GM18867 (cell line): ENCODE results near the gene SORL1-AS1.
"Not testable (repeated sequence)": the region's sequence is repeated elsewhere in the genome, so short reads cannot be mapped to it uniquely, and the experiment has no call there.

Experiments used
- ATAC-seq: cut with Tn5 transposase; IDR thresholded peaks from one replicate; pipeline ENCODE4 v1.9.1; 2021; ENCODE audit warnings: mild to moderate bottlenecking, moderate library complexity; ENCODE audit not compliant: unreplicated experiment

Gene SORL1-AS1

DNA sequence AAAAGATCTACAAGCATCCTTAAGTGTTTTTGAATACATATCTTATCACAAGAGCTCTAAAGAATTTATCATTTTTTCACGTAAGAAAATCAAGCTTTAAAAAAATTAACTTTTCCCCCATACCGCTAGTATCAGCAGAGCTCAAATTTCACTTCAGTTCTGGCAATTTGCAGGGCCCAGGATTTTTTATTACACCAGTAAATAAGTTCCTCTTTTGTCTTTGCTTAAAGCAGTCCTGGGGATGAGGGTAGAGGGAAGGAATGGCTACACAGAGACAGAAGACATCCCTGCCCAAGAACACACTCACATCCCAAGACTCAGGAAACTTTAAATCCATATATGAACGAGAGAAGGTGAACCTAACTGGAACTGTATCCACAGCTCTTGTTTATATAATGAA lies 23.2 kb downstream of the SORL1-AS1 start:
- no peak for ATAC-seq

DNA sequence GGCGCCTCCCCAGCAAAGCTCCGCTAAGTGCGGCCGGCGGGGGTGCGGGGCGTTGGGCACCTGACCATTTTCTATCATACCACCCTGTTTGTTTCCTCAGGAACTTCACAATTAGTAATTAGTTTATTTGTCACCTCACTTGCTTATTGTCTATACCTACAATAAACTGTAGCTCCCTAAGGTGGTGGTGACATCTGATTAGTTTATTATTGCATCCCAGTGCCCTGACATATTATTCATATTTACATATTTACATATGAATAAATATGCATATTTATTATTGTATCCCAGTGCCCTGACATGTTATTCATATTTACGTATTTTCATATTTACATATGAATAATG lies 25.4 kb downstream of the SORL1-AS1 start:
- no peak for ATAC-seq

DNA sequence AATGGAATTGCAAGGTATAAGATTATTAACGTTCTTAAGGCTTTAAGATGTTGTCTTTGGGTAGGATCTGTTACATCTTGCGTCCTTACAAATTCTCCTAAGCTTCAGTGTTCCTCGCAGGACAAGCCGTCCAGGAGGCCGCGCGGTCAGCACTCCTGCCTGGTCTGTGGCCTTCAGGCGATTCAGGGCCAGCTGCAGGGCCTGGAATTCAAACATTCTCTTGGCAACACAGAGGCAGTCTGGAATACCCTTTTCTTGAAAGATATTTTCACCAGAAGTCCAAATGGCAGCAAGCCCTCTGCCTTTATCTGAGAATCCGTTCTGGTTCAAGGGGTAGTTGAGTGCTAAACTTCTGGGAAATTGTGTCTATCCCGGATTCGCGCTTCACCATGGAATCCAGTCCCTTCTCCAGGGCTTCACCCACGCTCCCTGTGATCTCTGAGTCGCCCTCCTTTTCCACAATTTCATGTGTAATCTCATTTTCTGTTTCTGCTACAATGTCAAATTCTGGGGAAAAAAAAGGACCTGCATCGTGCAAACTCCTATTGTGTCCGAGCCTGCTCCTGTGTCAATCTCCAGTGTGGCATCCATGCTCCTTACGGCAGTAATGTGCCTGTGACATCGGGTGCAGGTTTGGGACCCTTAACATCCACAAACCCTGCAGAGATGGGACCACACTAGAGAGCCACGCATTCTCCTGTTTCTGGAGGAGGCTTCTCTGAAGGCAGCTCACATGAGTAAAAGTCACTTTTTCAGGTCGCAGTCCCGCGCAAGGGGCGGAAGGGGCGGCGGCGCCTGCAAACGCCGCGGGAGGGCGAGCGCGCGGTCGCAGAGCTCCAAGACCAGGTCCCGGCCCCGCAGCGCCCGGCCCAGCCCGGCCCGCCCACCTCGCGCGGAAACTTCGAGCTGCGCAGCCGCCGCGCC lies 26.0 kb downstream of the SORL1-AS1 start:
- peak; percentile 59 for ATAC-seq

DNA sequence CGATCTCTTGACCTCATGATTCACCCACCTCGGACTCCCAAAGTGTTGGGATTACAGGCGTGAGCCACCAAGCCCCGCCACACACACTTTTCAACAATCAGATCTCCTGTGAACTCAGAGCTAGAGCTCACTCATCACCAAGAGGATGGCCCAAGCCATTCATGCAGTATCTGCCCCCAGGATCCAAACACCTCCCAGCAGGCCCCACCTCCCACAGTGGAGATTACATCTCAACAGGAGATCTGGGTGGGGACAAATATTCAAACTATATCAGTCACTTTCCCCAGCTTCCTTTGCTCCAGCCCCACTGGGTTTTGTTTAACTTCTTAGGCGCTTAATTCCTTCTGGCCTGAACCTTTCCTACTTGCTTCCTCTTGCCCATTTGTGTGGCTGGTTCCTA lies 26.9 kb downstream of the SORL1-AS1 start:
- ATAC-seq: no peak

DNA sequence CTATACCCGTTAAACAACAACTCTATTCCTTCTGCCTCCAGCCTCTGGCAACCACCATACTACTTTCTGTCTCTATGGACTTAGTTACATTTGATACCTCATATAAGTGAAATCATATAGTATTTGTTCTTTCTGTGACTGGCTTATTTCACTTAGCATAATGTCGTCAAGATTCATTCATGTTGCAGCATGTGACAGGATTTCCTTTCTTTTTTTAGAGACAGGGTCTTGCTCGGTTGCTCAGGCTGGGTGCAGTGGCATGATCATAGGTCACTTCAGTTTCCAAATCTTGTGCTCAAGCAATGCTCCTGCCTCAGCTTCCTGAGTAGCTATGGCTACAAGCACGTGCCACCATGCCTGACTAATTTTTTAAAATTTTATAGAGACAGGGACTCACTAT lies 30.1 kb downstream of the SORL1-AS1 start:
- no peak for ATAC-seq

DNA sequence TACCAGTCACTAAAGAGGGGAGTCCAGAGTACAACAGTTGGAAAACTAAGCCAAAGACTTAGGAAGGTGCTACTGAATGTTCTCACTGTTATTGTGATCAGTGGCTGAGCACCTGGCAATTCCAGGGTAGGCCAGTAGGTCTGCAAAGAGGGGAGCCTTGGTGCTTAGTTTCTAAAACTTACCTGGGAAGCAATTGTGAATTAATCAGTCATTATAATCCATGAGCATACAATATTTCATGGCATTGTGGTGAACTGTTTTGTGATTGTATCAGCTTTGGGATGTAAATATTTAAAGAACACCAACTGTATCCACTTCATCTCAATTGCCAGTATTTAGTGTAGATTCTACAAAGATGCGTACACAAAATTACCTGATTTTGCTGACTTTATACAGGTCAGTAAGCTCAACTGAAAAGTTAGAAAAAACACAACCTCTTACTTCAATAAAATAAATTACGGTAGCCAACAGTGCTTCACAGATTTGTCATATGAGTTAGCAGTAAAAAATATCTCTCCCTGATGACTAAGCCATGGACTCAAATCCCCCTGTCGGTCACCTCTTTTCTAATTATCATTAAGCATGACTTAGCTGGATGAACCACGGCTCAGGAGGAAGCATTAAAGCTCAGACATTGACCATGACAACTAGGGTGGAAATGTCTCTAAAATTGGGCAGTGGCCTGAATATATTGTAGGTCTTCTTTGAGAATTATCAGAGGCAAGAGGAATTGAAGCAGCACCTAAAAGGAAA lies 31.4 kb downstream of the SORL1-AS1 start:
- ATAC-seq: no peak

DNA sequence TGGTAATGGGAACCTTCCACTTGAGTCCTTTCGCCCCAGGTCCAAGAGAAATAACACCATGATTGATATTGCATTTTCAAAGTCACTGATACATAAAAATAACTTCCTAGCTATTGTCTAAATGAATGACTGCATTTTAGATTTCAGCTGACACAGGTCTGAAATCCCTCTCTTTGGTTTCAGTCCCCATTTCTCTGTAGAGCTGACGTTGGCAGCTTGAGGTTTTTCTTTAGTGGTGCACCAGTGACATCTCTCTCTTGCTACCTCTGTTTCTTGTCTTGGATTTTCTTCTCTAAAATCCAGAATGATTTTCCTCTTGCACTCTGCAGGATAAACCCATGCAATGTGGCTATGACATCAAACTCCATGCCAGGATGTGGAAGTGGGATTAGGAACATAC lies 32.4 kb downstream of the SORL1-AS1 start:
- ATAC-seq: no peak

DNA sequence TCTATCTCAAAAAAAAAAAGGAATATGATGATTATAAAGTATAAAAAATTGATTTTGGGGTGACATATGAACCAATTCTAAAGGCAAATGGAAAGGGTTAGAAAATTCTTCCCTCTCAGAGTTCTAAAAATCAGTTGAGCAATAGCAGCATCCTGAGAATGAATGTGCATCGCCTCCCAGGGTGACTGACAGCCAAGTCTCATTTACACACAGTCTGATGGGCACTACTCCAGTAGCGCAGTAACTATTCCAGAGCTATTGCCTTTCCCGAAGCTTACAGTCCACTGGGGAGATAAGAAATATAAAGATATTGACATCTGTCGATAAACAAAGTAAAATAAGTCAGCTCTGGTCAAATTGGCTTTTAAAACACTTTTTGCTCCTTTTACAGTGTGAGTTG lies 32.9 kb downstream of the SORL1-AS1 start:
- ATAC-seq: no peak

DNA sequence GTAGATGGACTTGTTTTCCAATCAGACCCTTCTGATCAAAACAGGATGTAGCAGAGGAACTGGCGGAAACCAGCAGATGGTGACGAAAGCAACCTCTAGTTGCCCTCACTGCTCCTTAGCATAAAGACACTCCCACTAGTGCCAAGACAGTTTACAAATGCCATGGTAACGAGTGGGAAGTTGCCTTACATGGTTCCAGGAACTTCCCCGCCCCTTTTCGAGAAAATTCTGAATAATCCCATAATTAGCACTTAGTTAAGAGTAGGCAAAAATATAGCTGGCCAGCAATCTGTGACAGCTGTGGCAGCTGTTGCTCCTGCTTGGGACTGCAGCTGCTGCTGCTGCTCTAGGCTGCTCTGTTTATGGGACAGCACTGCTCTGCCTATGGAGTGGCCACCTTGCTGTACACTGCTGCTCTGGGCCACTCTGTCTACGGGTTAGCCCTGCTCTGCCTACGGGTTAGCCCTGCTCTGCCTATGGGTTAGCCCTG lies 34.1 kb downstream of the SORL1-AS1 start:
- ATAC-seq: peak; percentile 48

DNA sequence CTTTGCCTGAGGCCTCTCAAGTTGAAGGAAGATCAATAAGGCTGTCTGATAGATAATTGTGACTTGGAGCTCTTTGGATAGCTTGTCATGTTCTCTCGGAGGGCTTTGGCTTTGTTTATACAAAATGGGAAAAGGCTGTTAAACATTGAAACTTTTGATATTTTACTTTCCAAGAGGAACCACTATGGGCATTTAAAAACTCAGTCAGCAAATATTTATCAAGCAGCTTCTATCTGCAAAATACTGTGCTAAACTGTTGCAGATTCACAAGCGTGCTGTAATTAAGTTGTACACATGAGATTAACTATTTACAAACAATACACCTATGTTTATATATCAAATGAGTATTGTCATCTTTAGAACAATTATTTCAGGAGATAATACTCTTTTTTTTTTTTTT lies 35.2 kb downstream of the SORL1-AS1 start:
- no peak for ATAC-seq

DNA sequence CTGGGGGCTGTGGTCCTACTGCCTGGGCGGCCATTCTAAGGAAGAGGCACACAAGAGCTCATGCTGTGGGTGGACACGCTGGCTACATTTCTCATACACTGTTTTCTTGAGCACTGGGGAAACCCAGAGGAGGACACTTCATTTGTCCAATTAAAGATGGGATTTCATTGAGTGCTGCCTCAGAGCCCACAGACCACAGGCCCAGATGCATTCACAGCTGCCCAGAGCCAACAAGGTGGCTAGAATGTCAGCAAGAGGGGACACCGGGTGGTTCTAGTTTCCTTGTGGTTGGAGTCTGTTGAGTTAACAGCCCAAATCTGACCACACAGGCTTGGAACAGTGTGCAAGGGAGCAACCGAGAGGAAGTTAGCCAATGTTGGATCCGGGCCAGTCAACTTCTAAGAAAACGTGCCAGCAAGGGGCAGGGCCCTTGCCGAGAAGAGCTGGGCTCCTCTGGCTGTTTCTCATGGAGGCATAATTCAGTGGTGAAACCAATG lies 35.7 kb downstream of the SORL1-AS1 start:
- peak; percentile 49 for ATAC-seq

DNA sequence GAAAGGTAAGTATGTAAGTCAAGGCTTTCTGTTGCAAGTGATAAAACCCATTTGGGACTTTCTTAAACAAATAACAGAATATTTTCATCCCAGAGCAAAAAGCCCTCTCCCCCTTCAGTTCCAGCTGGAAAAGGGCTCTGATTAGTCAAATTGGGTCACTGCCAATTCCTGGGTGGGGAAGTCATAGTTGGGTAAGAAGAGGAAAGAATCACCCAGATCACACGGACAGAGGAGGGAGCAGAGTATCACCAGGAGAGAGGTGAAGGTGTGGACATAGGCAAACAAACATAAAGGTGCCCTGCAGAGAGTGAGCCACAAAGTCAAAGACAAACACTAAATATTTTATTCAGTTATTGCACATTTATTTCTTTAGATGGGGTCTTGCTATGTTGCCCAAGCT lies 36.9 kb downstream of the SORL1-AS1 start:
- no peak for ATAC-seq

DNA sequence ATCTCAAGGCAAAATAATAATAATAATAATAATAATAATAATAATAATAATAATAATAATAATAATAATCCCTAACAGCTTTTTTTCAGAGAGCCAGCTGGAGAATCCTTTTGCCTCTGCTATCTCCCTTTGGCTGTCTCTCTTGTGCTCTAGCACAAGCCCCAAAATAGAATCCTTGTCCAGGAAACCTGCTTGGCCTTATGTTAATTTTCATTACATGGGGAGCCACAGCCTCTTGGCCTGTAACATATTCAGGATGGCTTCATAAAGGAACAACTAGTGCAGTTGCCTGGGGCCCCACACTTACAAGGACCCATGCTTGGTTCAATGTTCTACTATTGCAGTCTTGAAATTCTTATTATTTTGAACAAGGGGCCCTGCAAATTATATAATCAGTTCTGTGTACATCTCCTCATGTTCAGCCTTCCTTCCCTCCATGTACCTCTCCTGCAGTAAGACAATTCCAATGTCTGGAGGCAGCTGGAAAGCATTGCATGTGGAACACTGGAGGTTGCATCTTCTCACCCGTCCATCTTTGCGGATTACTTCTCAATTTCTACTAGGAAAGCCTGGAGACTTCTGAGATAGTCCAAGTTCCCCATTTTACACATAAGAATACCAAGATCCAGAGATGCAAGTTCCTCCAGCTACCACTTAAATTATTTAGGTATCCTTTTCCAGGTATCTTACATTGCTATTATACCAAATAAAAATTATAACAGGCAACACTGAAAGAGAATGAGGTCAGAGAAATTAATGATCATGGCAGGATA lies 38.4 kb downstream of the SORL1-AS1 start:
- ATAC-seq: no peak

DNA sequence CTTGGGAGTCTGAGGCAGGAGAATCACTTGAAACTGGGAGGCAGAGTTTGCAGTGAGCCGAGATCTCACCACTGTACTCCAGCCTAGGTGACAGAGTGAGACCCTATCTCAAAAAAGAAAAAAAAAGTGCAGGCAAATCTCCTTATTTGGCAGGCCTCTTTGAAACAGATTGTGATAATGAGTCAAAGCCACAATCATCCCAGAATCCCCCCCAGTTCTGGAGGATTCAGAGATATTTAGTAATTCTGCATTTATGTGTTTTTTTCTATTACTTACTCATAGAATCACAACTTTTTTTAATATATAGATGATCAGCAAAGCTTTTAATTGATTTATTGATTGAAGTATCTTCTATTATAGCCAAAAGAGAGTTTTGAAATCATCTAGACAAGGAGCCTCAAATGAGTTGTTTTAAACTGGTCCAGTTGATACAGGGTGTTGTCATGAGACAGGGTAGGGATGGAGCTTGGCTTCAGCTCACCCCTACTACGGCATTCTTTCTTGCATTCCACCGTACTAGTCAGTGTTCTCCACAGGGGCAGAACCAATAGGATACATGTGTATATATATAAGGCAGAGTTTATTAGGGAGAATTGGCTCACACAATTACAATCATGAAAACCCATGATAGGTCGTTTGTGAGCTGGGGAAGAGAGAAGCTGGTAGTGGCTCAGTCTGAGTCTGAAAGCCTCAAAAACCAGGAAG lies 39.9 kb downstream of the SORL1-AS1 start:
- no peak for ATAC-seq

DNA sequence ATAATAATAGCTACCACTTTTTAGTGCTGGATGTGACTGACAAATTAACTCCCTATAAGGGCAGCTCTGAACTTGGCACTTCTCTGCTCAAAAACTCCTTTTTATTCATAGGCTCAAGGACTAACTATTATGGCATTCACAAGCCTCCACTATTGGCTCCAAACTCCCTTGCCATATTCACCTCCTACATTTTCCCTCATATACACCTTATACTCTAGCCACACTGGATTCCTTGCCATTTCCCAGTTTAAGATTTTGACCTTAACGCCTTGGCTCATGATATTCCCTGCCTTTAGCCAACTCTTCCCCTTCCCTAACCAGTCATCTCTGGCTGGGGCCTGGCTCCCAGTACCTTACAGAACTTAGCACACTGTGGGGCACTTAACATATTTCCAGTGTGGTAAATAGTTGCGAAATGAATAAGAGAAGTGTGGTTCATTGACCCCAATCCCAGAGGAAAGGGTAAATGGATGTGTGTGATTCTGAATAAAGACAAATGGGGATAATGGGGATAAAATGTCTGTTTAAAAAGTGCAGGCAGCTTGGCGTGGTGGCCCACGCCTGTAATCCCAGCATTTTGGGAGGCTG lies 40.7 kb downstream of the SORL1-AS1 start:
- no peak for ATAC-seq

DNA sequence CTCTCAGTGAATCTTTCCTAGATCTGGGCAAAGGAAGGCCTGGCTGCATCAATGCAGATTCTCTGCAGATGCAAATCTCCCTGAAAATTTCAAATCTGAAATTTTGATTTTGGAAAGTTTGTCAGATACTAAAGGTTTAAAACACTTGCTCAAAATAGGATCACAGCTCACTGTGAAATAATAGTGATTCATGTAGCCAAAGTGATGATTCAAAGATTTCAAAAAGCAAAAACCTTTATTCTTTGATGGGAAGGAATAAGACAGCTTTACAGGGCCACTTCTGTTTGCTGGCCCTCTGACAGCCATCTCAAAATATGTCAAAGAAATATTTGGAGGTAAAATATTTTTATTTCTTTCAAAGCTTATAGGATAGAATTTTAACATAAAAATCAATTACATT lies 41.4 kb downstream of the SORL1-AS1 start:
- ATAC-seq: not testable (repeated sequence)

DNA sequence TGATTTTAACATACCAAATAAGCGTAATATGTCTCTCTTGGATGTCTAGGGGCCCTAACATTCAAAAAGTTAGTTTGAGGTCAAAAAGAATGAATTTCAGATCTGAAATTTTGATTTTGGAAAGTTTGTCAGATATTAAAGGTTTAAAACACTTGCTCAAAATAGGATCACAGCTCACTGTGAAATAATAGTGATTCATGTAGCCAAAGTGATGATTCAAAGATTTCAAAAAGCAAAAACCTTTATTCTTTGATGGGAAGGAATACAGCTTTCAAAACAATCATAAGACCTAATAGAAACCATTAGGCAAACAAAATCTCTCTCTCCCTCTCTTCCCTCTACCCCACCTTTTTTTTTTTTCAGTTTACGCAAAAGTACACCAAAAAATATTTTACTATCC lies 42.7 kb downstream of the SORL1-AS1 start:
- not testable (repeated sequence) for ATAC-seq

DNA sequence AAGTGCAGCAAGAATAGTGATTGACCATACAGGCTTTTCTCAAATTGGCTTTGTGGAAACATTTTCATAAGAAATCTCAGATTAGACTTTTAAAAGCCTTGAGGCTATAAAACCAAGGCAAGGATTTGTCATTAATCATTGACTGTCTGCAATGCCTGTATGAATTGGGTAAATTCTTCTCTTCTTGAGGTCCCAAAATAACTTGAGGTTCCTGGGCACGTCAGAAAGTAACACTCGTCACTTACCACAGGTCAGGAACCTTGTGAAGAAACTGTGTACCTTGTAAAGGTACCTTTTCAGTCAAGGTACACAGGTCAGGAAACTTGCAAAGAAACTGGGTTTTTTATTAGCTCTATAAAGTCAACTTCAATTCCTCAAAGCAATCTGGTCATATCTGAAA lies 43.9 kb downstream of the SORL1-AS1 start:
- no peak for ATAC-seq

DNA sequence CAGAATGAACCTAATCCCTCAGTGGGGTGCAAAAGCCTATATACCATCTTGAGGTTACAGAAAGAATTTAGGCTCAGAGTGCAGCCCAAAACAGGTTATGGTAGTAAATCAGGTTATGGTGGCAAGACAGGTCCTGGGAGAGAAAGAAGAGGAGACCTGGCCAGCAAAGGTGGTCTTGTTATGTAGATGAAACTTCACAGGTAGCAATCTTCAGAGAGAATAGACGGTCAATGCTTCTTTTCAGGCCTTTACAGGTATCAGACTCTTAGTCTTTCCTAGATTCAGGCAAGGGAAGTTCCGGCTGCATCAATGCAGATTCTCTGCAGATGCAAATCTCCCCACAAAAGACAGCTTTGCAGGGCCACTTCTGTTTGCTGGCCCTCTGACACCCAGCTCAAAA lies 46.5 kb downstream of the SORL1-AS1 start:
- no peak for ATAC-seq

DNA sequence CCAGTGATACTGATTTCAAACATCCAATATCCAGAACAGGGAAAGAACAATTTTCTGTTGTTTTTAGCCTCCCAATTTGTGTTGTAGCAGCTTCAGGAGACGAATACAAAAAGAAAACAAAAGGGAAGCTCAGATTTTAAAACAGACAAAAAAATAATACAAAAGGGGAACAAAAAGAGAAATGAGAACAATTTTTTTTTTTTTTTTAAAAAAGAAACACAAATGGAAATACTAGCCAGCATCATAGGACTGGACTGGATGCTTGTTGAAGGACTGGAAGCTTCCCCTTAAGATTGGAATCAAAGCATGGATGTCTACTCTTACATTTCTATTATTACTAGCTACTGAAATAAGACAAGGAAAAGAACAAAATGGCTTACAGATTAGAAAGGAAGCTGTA lies 47.1 kb downstream of the SORL1-AS1 start:
- no peak for ATAC-seq
